GM15510 (cell line): ENCODE measurements around the gene PMM2.

Experiments
- POLR2A ChIP-seq: IDR thresholded peaks from 3 replicates; pipeline ENCODE4 v1.6.1; 2011; ENCODE audit warnings: borderline replicate concordance; ENCODE audit not compliant: insufficient read length; ENCODE audit errors: extremely low read depth

Gene PMM2

GRCh38 chr16:8882041-8882617, 84.5 kb downstream of the PMM2 start, which contains the start of gene LITAFD:
Gene LITAFD, plus strand, starts transcription at chr16:8882351. Its CDS starts 2,005 bp downstream, at chr16:8884356.
- no peak for TF ChIP-seq POLR2A

GRCh38 chr16:8882725-8883377, 85.2 kb downstream of the PMM2 start:
- TF ChIP-seq POLR2A: no peak

- no peak for TF ChIP-seq POLR2A
Measured at GRCh38 chr16:8885674-8886592, 88.3 kb downstream of the PMM2 start.

- no peak for TF ChIP-seq POLR2A
Measured at GRCh38 chr16:8886593-8887430, 89.2 kb downstream of the PMM2 start.

GRCh38 chr16:8887431-8887765, 89.8 kb downstream of the PMM2 start:
- no peak for TF ChIP-seq POLR2A

GRCh38 chr16:8887952-8888560, 90.4 kb downstream of the PMM2 start:
- TF ChIP-seq POLR2A: no peak

DNA sequence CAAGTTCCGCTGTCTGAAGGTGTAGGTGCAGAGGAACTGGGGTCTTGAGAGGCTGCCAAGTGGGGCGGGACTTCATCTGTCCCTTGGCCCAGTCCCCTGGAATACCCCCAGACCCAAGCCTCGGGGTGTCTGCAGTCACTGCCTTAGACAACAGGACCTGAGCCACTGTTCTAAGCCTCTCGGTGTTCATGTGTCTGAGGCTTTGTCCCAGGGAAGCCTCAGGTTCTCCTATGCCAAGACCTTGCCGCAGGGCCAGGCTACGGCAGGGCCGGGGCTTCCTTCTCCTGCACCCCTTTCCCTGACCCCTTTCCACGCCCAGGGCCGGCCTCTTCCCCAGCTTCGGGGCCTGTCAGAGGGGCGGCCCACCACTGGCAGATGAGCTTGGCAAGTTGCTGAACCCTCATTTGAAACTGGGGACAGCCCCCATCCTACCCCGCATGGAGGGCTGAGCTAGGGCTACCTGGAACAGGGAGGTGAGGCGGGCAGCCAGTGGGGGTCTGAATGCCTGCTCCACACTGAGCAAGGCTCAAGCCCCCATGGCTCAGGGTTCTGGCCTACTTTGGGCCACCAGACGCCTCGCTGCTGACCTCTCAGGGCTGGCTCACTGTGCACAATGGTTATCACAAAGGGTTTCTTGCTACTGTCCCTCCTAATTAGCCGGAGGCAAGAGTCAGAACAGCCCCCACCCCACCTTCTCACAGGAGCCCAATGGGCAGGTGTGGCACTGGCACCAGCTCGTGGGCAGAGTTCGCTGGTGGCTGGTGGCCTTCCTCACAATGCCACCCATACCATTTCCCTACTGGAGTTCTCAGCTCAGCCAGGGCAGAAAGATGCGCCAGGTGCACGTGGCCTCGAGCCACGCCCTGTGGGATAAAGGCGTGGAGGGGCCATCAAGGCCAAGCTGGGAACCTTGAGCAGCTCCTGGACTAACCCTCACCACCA, 91.6 kb downstream of the PMM2 start:
- TF ChIP-seq POLR2A: no peak

DNA sequence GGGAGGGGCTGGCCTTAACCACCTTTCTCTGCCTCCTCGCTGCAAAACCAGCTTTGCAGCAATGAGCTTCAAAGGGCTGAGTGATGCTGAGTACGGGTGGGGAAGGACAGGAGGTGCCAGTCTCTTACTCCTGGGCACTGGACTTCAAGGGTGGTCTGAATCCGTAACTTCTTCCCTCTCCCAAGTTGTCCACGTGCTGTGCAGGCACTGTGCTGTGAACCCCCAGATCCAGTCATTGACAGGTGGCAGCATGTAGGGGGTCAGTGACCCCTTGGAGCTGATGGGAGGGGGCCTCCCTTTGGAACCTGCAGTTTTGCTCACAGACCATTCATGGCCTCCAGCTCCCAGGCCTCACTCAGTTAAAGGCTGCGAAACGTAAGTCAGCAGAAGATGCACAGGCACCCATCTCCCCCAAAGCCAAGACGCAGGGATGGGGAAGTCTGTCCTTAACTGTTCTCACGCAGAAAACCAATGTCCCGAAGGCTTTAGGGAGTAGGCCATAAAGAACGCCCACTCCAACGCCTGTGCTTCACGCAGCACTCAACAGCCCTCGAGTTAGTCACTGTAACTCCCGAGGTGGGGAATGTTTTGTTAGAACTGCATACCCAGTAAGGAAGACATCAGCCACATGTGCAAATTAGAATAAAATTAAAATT, 92.4 kb downstream of the PMM2 start:
- TF ChIP-seq POLR2A: no peak

DNA sequence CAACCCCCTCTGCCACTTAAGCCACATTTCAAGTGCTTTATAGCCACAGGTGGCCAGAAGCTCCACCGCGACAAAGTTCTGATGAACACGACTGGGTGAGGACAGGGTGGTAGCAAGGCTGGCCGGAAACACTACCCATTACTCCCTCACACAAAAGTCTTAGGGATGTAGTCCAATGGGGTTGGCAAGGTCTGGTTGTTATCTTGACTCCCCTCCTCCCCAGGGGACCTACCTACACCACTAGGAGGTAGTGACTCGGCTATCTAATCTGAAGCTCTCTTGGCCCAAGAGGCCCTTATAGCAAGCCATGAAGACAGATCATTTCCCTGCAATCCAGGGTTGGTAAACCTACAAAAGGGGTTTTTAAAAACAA, 92.9 kb downstream of the PMM2 start:
- TF ChIP-seq POLR2A: no peak

DNA sequence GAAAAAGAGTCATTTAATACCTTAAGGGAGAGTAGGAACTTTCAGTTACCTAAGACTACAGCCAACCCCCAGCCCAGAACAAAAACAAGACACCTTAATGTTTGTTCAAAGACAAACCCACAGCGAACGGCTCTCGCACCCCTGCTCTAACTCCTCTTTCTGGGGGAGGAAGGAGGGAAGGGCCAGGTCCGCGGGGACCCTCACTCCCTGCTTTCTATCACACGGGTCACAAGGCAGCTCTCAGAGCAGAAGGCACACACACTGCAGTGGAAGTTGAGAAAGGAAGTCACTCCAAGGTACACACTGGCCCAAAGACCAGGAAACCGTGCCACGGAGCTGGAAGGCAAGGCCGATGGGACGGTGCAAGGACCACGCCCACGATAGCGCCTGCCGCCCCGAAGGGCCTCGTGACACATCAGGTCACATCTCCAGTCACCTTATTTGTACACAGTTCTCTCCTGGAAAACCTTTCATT, 94.5 kb downstream of the PMM2 start:
- TF ChIP-seq POLR2A: peak; percentile 30

- TF ChIP-seq POLR2A: no peak
Measured at GRCh38 chr16:8893426-8893825, 95.8 kb downstream of the PMM2 start.

- no peak for TF ChIP-seq POLR2A
Measured at GRCh38 chr16:8893976-8894690, 96.5 kb downstream of the PMM2 start.
